IMR-90 (cell line): ENCODE data around the gene MZB1. TPM values are rescaled to one million over a fixed set of nuclear protein-coding genes. Genes with fewer than 3 reads are reported as not detected.

Experiments
- ATAC-seq: fragments of 200-7000 bp; cut with Tn5 transposase; 2 replicates; pipeline ENCODE4 v1.9.1; 2020; ENCODE audit warnings: low read depth, mild to moderate bottlenecking, moderate library complexity
- BruUV-seq: library from RNA; stranded (reverse); fragments of 400-500 nt; replicated peaks from 2 replicates; lab custom pipeline; 2021; lab: Mats Ljungman, UMichigan
- CTCF ChIA-PET: fragments of 300-600 bp; formaldehyde crosslinking; extraction: SDS; loops from one replicate; lab custom pipeline; 2021; ENCODE audit warnings: antibody characterized with exemption; lab: Yijun Ruan, JAX
- POLR2A ChIA-PET: fragments of 300-600 bp; sonication (Branson Sonifier 250); formaldehyde crosslinking; loops from one replicate; lab custom pipeline; 2022; ENCODE audit warnings: antibody characterized with exemption; ENCODE audit not compliant: unreplicated experiment; lab: Charles Lee
- DNase-seq: peaks from one replicate; pipeline ENCODE4 v3.0.0; 2013
- H2AFZ ChIP-seq: replicated peaks from 2 replicates; pipeline ENCODE3; 2013; ENCODE audit warnings: low read length, mild to moderate bottlenecking; ENCODE audit not compliant: poor library complexity
- H2AK5ac ChIP-seq: 2 replicates; pipeline ENCODE4 v1.6.1; 2013; ENCODE audit warnings: low read depth, low read length, inconsistent platforms
- H2AK9ac ChIP-seq: replicated peaks from 2 replicates; pipeline ENCODE3; 2013; ENCODE audit warnings: mild to moderate bottlenecking, low read depth, low read length, moderate library complexity; ENCODE audit not compliant: poor library complexity
- H2BK120ac ChIP-seq: 2 replicates; pipeline ENCODE4 v1.6.1; 2013; ENCODE audit warnings: low read depth, low read length, inconsistent platforms
- H2BK15ac ChIP-seq: 3 replicates; pipeline ENCODE4 v1.6.1; 2013; ENCODE audit warnings: low read depth, low read length, inconsistent platforms
- H2BK20ac ChIP-seq: 2 replicates; pipeline ENCODE4 v1.6.1; 2013; ENCODE audit warnings: low read depth, mild to moderate bottlenecking, inconsistent platforms, low read length, moderate library complexity
- H2BK5ac ChIP-seq: 2 replicates; pipeline ENCODE4 v1.6.1; 2013; ENCODE audit warnings: mild to moderate bottlenecking, low read depth, low read length, inconsistent platforms; ENCODE audit not compliant: poor library complexity, severe bottlenecking
- H3K14ac ChIP-seq: replicated peaks from 2 replicates; pipeline ENCODE4 v1.6.1; 2013; ENCODE audit warnings: low read depth, low read length, inconsistent platforms
- H3K18ac ChIP-seq: 2 replicates; pipeline ENCODE4 v1.6.1; 2013; ENCODE audit warnings: low read depth, low read length, control low read depth
- H3K23ac ChIP-seq: 2 replicates; pipeline ENCODE4 v1.6.1; 2013; ENCODE audit warnings: low read depth, low read length, inconsistent platforms
- H3K27ac ChIP-seq: 2 replicates; pipeline ENCODE4 v1.5.1; 2013; ENCODE audit warnings: mild to moderate bottlenecking, control low read depth, low read length; ENCODE audit not compliant: insufficient read depth
- H3K27me3 ChIP-seq: 2 replicates; pipeline ENCODE4 v1.6.1; 2013; ENCODE audit warnings: low read length; ENCODE audit not compliant: control insufficient read depth, insufficient read depth
- H3K36me3 ChIP-seq: 2 replicates; pipeline ENCODE4 v1.6.1; 2013; ENCODE audit warnings: low read length, mixed read lengths; ENCODE audit not compliant: control insufficient read depth, insufficient read depth
- H3K4ac ChIP-seq: 2 replicates; pipeline ENCODE4 v1.6.1; 2013; ENCODE audit warnings: low read depth, low read length, inconsistent platforms
- H3K4me1 ChIP-seq: 2 replicates; pipeline ENCODE4 v1.6.1; 2013; ENCODE audit warnings: low read length, mixed read lengths; ENCODE audit not compliant: control insufficient read depth, insufficient read depth
- H3K4me2 ChIP-seq: 2 replicates; pipeline ENCODE4 v1.6.1; 2013; ENCODE audit warnings: low read depth, mild to moderate bottlenecking, control low read depth, low read length, moderate library complexity
- H3K4me3 ChIP-seq: 2 replicates; pipeline ENCODE4 v1.5.1; 2013; ENCODE audit warnings: low read depth, mild to moderate bottlenecking, control low read depth, low read length, moderate library complexity; ENCODE audit not compliant: insufficient read depth
- H3K56ac ChIP-seq: 2 replicates; pipeline ENCODE4 v1.6.1; 2013; ENCODE audit warnings: low read length, inconsistent platforms; ENCODE audit not compliant: insufficient read depth; ENCODE audit errors: extremely low read depth
- H3K79me1 ChIP-seq, 2 experiments: 2 replicates each; pipeline ENCODE4 v1.6.1; 2013; ENCODE audit warnings: low read length in 2 of 2, inconsistent platforms in 1 of 2, low read depth in 1 of 2
- H3K9ac ChIP-seq: 2 replicates; pipeline ENCODE4 v1.6.1; 2013; ENCODE audit warnings: low read depth, low read length, control low read depth
- H3K9me1 ChIP-seq: 2 replicates; pipeline ENCODE4 v1.6.1; 2013; ENCODE audit warnings: low read length, inconsistent platforms; ENCODE audit not compliant: insufficient read depth
- H3K9me3 ChIP-seq: 2 replicates; pipeline ENCODE4 v1.6.1; 2013; ENCODE audit warnings: low read length; ENCODE audit not compliant: control insufficient read depth, insufficient read depth
- H4K20me1 ChIP-seq: 2 replicates; pipeline ENCODE4 v1.6.1; 2013; ENCODE audit warnings: low read length, inconsistent platforms; ENCODE audit not compliant: insufficient read depth
- H4K5ac ChIP-seq: 2 replicates; pipeline ENCODE4 v1.6.1; 2013; ENCODE audit warnings: mild to moderate bottlenecking, low read depth, low read length, control low read depth
- H4K8ac ChIP-seq, 2 experiments: 2 replicates each; pipeline ENCODE4 v1.6.1; 2013; ENCODE audit warnings: low read depth in 2 of 2, low read length in 2 of 2, control low read depth in 1 of 2, inconsistent platforms in 1 of 2
- H4K91ac ChIP-seq: 2 replicates; pipeline ENCODE4 v1.6.1; 2013; ENCODE audit warnings: low read depth, low read length, inconsistent platforms; ENCODE audit not compliant: insufficient read depth
- CTCF ChIP-seq: conservative IDR thresholded peaks from 2 replicates; pipeline ENCODE4 v1.5.1; 2012; ENCODE audit warnings: mild to moderate bottlenecking, low read depth, low read length, improper control_type of control experiment
- MAFK ChIP-seq: IDR thresholded peaks from 2 replicates; pipeline ENCODE4 v1.6.1; 2012; ENCODE audit warnings: low read depth, low read length, improper control_type of control experiment
- NFE2L2 ChIP-seq: fragments of 150-350 bp; IDR thresholded peaks from 2 replicates; pipeline ENCODE4 v1.6.1; 2016; ENCODE audit warnings: low read depth, mild to moderate bottlenecking, low read length
- RAD21 ChIP-seq: IDR thresholded peaks from 2 replicates; pipeline ENCODE4 v1.6.1; 2012; ENCODE audit warnings: low read length, improper control_type of control experiment
- RCOR1 ChIP-seq: IDR thresholded peaks from 2 replicates; pipeline ENCODE4 v1.6.1; 2012; ENCODE audit warnings: mild to moderate bottlenecking, low read length, improper control_type of control experiment; ENCODE audit not compliant: insufficient replicate concordance
- SMC3 ChIP-seq: fragments of 150-350 bp; IDR thresholded peaks from 2 replicates; pipeline ENCODE4 v1.6.1; 2016; ENCODE audit warnings: low read depth, mild to moderate bottlenecking, antibody characterized with exemption, low read length, moderate library complexity
- WGBS, 2 experiments: methylation state at CpG; one replicate each; pipeline versions ENCODE4 v1.1.5 to v1.1.7; 2013; ENCODE audit warnings: missing lambda C conversion rate in 2 of 2; ENCODE audit not compliant: insufficient read length in 1 of 2; ENCODE audit errors: extremely low coverage in 2 of 2; 5-methylcytosine and 5-hydroxymethylcytosine counted together
- dilution Hi-C: fragments of 300-500 bp; cut with HindIII; formaldehyde crosslinking; loops from one replicate; pipeline ENCODE4 v1.14.3; 2018; ENCODE audit warnings: low sequenced_read_pairs; ENCODE audit not compliant: unreplicated experiment
- in situ Hi-C: fragments of 300-500 bp; cut with MboI; formaldehyde crosslinking; loops from 3 replicates; pipeline ENCODE4 v1.14.3; 2019; ENCODE audit warnings: low sequenced_read_pairs, inconsistent platforms, mixed read lengths
- intact Hi-C: fragments of 100-400 bp; cut with micrococcal nuclease; formaldehyde crosslinking; loops from 2 replicates; pipeline ENCODE4 v1.10.0; 2022
- polyA plus RNA-seq, 3 experiments: library from polyadenylated mRNA; depleted of rRNA; stranded (reverse); fragments of >200 nt; gene quantifications; 2 replicates each; pipeline ENCODE4 v1.2.3, GENCODE V29; 2012; ENCODE audit warnings: low replicate concordance in 1 of 3
- total RNA-seq: library from RNA; depleted of rRNA; stranded (reverse); fragments of >200 nt; gene quantifications from 2 replicates; pipeline ENCODE4 v1.2.3, GENCODE V29; 2012
- TF ChIP-seq, protein P1 (sequence below): fragments of 150-350 bp; IDR thresholded peaks from 2 replicates; pipeline ENCODE4 v1.6.1; 2017; ENCODE audit warnings: mild to moderate bottlenecking, antibody characterized with exemption, low read length, low read depth

The MZB1 gene
- total and polyA plus RNA-seq, 2 of the 4 experiments (the other 2 are of a cell fraction) = not detected

DNA sequence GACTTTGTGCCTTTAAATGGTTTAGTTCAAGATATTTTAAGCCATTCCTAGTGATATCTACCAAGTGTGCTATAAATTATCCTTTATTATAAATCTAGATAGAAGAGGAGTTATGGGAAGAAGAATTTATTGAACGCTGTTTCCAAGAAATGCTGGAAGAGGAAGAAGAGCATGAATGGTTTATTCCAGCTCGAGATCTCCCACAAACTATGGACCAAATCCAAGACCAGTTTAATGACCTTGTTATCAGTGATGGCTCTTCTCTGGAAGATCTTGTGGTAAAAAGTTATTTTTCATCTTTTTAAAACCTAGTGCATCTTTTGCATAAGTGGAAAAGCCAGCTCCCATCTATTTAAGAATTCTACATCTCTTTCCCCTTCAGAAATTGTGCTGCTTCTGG, 25.2 kb downstream of the MZB1 start:
- Histone ChIP-seq H3K23ac (no peak overlapping the region), H3K9me1 (peaks cover 2% of the 10 kb centered on the region), H3K56ac (no peak overlapping the region), H3K4ac (no peak overlapping the region), H2BK5ac (no peak overlapping the region), H3K27ac (no peak overlapping the region), H3K79me1 (peaks cover 19 to 60% of the 10 kb centered on the region in 2 experiments), H3K4me2 (no peak overlapping the region), H2AFZ (no peak overlapping the region), H4K20me1 (peaks cover 45% of the 10 kb centered on the region), H2AK9ac (no peak overlapping the region), H2BK20ac (no peak overlapping the region), H3K4me1 (peaks cover 4% of the 10 kb centered on the region), H3K27me3 (no peaks in the 10 kb centered on the region), H3K9ac (no peak overlapping the region), H2BK15ac (no peak overlapping the region), H2BK120ac (no peak overlapping the region), H2AK5ac (no peak overlapping the region), H3K18ac (no peak overlapping the region), H3K14ac (no peak overlapping the region), H4K91ac (no peak overlapping the region), H3K9me3 (no peaks in the 10 kb centered on the region), H3K4me3 (no peak overlapping the region), H3K36me3 (peaks cover 30% of the 10 kb centered on the region), H4K8ac (no peak overlapping the region), H4K5ac (no peak overlapping the region)
- ChIA-PET POLR2A (no interaction called here), CTCF (no interaction called here)
- ATAC-seq = no peak
- no peak for DNase-seq
- TF ChIP-seq NFE2L2 (no peak), SMC3 (no peak), MAFK (no peak), RAD21 (no peak), RCOR1 (no peak), CTCF (no peak)
- TF ChIP-seq, protein P1, sequence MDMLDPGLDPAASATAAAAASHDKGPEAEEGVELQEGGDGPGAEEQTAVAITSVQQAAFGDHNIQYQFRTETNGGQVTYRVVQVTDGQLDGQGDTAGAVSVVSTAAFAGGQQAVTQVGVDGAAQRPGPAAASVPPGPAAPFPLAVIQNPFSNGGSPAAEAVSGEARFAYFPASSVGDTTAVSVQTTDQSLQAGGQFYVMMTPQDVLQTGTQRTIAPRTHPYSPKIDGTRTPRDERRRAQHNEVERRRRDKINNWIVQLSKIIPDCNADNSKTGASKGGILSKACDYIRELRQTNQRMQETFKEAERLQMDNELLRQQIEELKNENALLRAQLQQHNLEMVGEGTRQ = no peak
- dilution Hi-C loops (no loop called here), intact Hi-C loops (no loop called here), in situ Hi-C loops (no loop called here)
- no TSS peak for BruUV-seq
- WGBS, 2 experiments = no CpG with 5 or more reads among the region's 2 CpGs
